HEK293 (cell line): ENCODE data around the gene ROBO1.

Experiments
- CTCF ChIA-PET: fragments of 350-600 bp; formaldehyde crosslinking; extraction: SDS; loops from one replicate; lab custom pipeline; 2021; ENCODE audit warnings: antibody characterized with exemption; lab: Yijun Ruan, JAX
- POLR2A ChIA-PET: fragments of 300-600 bp; formaldehyde crosslinking; extraction: SDS; loops from one replicate; lab custom pipeline; 2020; ENCODE audit warnings: antibody characterized with exemption, inconsistent platforms; lab: Yijun Ruan, JAX
- H3K27ac ChIP-seq: fragments of 200-500 bp; sonication (Bioruptor generic); 2 replicates; pipeline ENCODE4 v1.5.1; 2014; ENCODE audit warnings: low read depth, low read length, control low read depth, inconsistent platforms; ENCODE audit errors: extremely low read depth
- H3K36me3 ChIP-seq, 2 experiments: fragments of 200-500 bp in 1 of 2; sonication (Bioruptor generic) in 1 of 2; 1 replicate in 1 of 2; 2 replicates in 1 of 2; pipeline ENCODE4 v1.5.1; 2014 to 2017; ENCODE audit warnings: inconsistent platforms in 2 of 2, low read length in 2 of 2; ENCODE audit not compliant: control insufficient read depth in 2 of 2, insufficient read depth in 1 of 2
- H3K4me1 ChIP-seq: fragments of 200-500 bp; sonication (Bioruptor generic); 2 replicates; pipeline ENCODE4 v1.5.1; 2014; ENCODE audit warnings: mild to moderate bottlenecking, low read length, inconsistent platforms; ENCODE audit not compliant: control insufficient read depth, insufficient read depth
- H3K4me3 ChIP-seq: 2 replicates; pipeline ENCODE4 v1.5.1; 2011; ENCODE audit warnings: low read depth, mild to moderate bottlenecking, control low read depth, low read length, moderate library complexity
- H3K9me3 ChIP-seq: fragments of 200-500 bp; sonication (Bioruptor generic); 2 replicates; pipeline ENCODE4 v1.5.1; 2014; ENCODE audit warnings: low read depth, low read length, inconsistent platforms; ENCODE audit not compliant: control insufficient read depth, insufficient read depth
- ATF2 ChIP-seq: fragments of 450-650 bp; formaldehyde crosslinking; IDR thresholded peaks from 2 replicates; pipeline ENCODE4 v1.5.1; 2016; ENCODE audit warnings: missing biosample characterization, missing genetic modification characterization, low read depth
- BCL11A ChIP-seq: fragments of 450-650 bp; formaldehyde crosslinking; IDR thresholded peaks from 2 replicates; pipeline ENCODE4 v1.5.1; 2016; ENCODE audit warnings: low read depth, missing biosample characterization, missing genetic modification characterization
- ELK4 ChIP-seq: IDR thresholded peaks from 2 replicates; pipeline ENCODE4 v1.6.1; 2011; ENCODE audit warnings: mild to moderate bottlenecking, low read depth, low read length, borderline replicate concordance
- KLF1 ChIP-seq: fragments of 450-650 bp; formaldehyde crosslinking; IDR thresholded peaks from 2 replicates; pipeline ENCODE4 v1.5.1; 2016; ENCODE audit warnings: missing biosample characterization, missing genetic modification characterization
- KLF16 ChIP-seq: fragments of 450-650 bp; formaldehyde crosslinking; IDR thresholded peaks from 2 replicates; pipeline ENCODE4 v1.5.1; 2017; ENCODE audit warnings: missing biosample characterization, missing genetic modification characterization
- ZBTB10 ChIP-seq: fragments of 450-650 bp; formaldehyde crosslinking; IDR thresholded peaks from 2 replicates; pipeline ENCODE4 v1.5.1; 2016; ENCODE audit warnings: missing biosample characterization, missing genetic modification characterization
- ZFP37 ChIP-seq: fragments of 450-650 bp; formaldehyde crosslinking; IDR thresholded peaks from 2 replicates; pipeline ENCODE4 v1.5.1; 2016; ENCODE audit warnings: missing biosample characterization, missing genetic modification characterization
- ZFP69B ChIP-seq: fragments of 450-650 bp; formaldehyde crosslinking; IDR thresholded peaks from 2 replicates; pipeline ENCODE4 v1.5.1; 2016; ENCODE audit warnings: missing biosample characterization, missing genetic modification characterization
- ZNF121 ChIP-seq: fragments of 450-650 bp; formaldehyde crosslinking; IDR thresholded peaks from 2 replicates; pipeline ENCODE4 v1.5.1; 2016; ENCODE audit warnings: missing biosample characterization, missing genetic modification characterization
- ZNF155 ChIP-seq: fragments of 450-650 bp; formaldehyde crosslinking; IDR thresholded peaks from 2 replicates; pipeline ENCODE4 v1.5.1; 2016; ENCODE audit warnings: missing biosample characterization, missing genetic modification characterization
- ZNF223 ChIP-seq: fragments of 450-650 bp; formaldehyde crosslinking; IDR thresholded peaks from 2 replicates; pipeline ENCODE4 v1.5.1; 2016; ENCODE audit warnings: missing biosample characterization, missing genetic modification characterization
- ZNF239 ChIP-seq: fragments of 450-650 bp; formaldehyde crosslinking; IDR thresholded peaks from 2 replicates; pipeline ENCODE4 v1.5.1; 2016; ENCODE audit warnings: missing biosample characterization, missing genetic modification characterization
- ZNF292 ChIP-seq: fragments of 450-650 bp; formaldehyde crosslinking; IDR thresholded peaks from 2 replicates; pipeline ENCODE4 v1.5.1; 2016; ENCODE audit warnings: low read depth, missing biosample characterization, missing genetic modification characterization, borderline replicate concordance
- ZNF311 ChIP-seq: fragments of 450-650 bp; formaldehyde crosslinking; IDR thresholded peaks from 2 replicates; pipeline ENCODE4 v1.5.1; 2017; ENCODE audit warnings: missing biosample characterization, missing genetic modification characterization, borderline replicate concordance
- ZNF354C ChIP-seq: fragments of 450-650 bp; formaldehyde crosslinking; IDR thresholded peaks from 2 replicates; pipeline ENCODE4 v1.5.1; 2016; ENCODE audit warnings: missing biosample characterization, missing genetic modification characterization, low read depth, borderline replicate concordance
- ZNF362 ChIP-seq: fragments of 450-650 bp; formaldehyde crosslinking; IDR thresholded peaks from 2 replicates; pipeline ENCODE4 v1.5.1; 2016; ENCODE audit warnings: missing biosample characterization, missing genetic modification characterization
- ZNF514 ChIP-seq: fragments of 450-650 bp; formaldehyde crosslinking; IDR thresholded peaks from 2 replicates; pipeline ENCODE4 v1.5.1; 2016; ENCODE audit warnings: missing biosample characterization, missing genetic modification characterization
- ZNF518A ChIP-seq: fragments of 450-650 bp; formaldehyde crosslinking; conservative IDR thresholded peaks from 2 replicates; pipeline ENCODE4 v1.5.1; 2016; ENCODE audit warnings: low read depth, missing biosample characterization, missing genetic modification characterization
- ZNF561 ChIP-seq: fragments of 450-650 bp; IDR thresholded peaks from 2 replicates; pipeline ENCODE4 v1.5.1; 2018; ENCODE audit warnings: missing biosample characterization, missing genetic modification characterization, borderline replicate concordance
- ZNF600 ChIP-seq: fragments of 450-650 bp; formaldehyde crosslinking; IDR thresholded peaks from 2 replicates; pipeline ENCODE4 v1.5.1; 2016; ENCODE audit warnings: missing biosample characterization, missing genetic modification characterization
- ZNF654 ChIP-seq: fragments of 450-650 bp; formaldehyde crosslinking; IDR thresholded peaks from 2 replicates; pipeline ENCODE4 v1.5.1; 2016; ENCODE audit warnings: low read depth, missing biosample characterization, missing genetic modification characterization
- ZNF658 ChIP-seq: fragments of 450-650 bp; formaldehyde crosslinking; IDR thresholded peaks from 2 replicates; pipeline ENCODE4; 2016; ENCODE audit warnings: missing biosample characterization, missing genetic modification characterization

The ROBO1 gene

GRCh38 chr3:79364784-79365183, 403.0 kb downstream of the ROBO1 start:
- no peaks in the 10 kb centered on the region for H3K9me3 ChIP-seq
- H3K27ac ChIP-seq, result no peak overlapping the region
- no peak overlapping the region for H3K4me3 ChIP-seq
- H3K4me1 ChIP-seq, result no peaks in the 10 kb centered on the region
- TF ChIP-seq ZNF561 (tag by site-specific recombination), result no peak
- no peak for TF ChIP-seq ZNF223 (tag by site-specific recombination)
- no peak for TF ChIP-seq BCL11A (tag by site-specific recombination)
- no peak for TF ChIP-seq ATF2
- TF ChIP-seq ZNF514, result no peak
- TF ChIP-seq ZNF658 (tag by site-specific recombination), result no peak
- TF ChIP-seq ZNF239 (tag by site-specific recombination), result no peak
- TF ChIP-seq ZNF121 (tag by site-specific recombination), result no peak
- TF ChIP-seq ZNF600, result no peak
- no peak for TF ChIP-seq ZNF518A (tag by site-specific recombination)
- no peak for TF ChIP-seq KLF1 (tag by site-specific recombination)
- no peak for TF ChIP-seq ZNF311
- POLR2A ChIA-PET, result no interaction called here
- H3K36me3 ChIP-seq, result no peaks in the 10 kb centered on the region
- CTCF ChIA-PET, result interaction anchor here (0.7 to 1.0 kb wide), 3 partner anchors 10 to 279 kb away, joined by 3 to 4 read pairs (median 3); no protein-coding TSS in a partner anchor

GRCh38 chr3:79362571-79363270, 405.1 kb downstream of the ROBO1 start:
- no peaks in the 10 kb centered on the region for H3K36me3 ChIP-seq
- CTCF ChIA-PET, result interaction anchor here (0.7 to 2.4 kb wide), 14 partner anchors 11 to 704 kb away, joined by 3 to 20 read pairs (median 3); no protein-coding TSS in a partner anchor
- TF ChIP-seq ZNF654 (tag by site-specific recombination) (no peak), ZFP37 (tag by site-specific recombination) (no peak), ZNF155 (no peak), ZNF362 (no peak), ZFP69B (tag by site-specific recombination) (no peak), ELK4 (no peak), ZNF354C (tag by site-specific recombination) (no peak), ZBTB10 (tag by site-specific recombination) (no peak), KLF16 (tag by site-specific recombination) (no peak), ZNF292 (tag by site-specific recombination) (no peak)

More at GRCh38 chr3:79362571-79363270, 405.1 kb downstream of the ROBO1 start:
- H3K27ac ChIP-seq, result no peak overlapping the region
- H3K4me1 ChIP-seq, result no peaks in the 10 kb centered on the region
- H3K4me3 ChIP-seq, result no peak overlapping the region
- H3K9me3 ChIP-seq, result no peaks in the 10 kb centered on the region
- POLR2A ChIA-PET, result no interaction called here
